ENCODE measurements around the gene APOA5.
"Not testable (repeated sequence)": the region's sequence is repeated elsewhere in the genome, so short reads cannot be mapped to it uniquely, and the experiment has no call there.

The APOA5 gene

DNA sequence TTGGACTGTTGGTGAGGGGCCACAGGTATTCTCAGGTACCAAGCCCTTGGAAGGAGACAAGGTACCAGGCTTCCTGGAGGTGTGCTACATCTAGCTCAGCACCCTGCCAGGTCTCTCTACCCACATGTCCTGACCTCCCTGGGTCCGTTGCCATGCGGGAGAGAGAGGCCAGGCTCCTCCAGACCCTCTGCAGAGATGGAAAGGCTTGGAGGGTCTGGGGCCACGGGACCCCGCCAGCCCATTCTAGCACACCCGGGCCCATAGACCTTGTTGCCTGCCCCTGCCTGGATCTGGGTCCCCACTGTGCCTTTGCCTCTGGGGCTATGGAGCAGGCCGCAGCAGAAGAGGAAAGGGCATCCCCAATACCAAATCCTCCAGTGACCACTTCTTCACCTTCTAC is 35.8 kb upstream of the APOA5 start:
- no peak for DNase-seq (ENCODE audit: low read depth in 2 of 2)

- no peak for DNase-seq (ENCODE audit: low read depth in 2 of 2)
Observed at GRCh38 chr11:116826751-116827431, 35.2 kb upstream of the APOA5 start.

GRCh38 chr11:116825854-116826750 is 34.4 kb upstream of the APOA5 start:
- DNase-seq (ENCODE audit: low read depth in 2 of 2): no peak

DNA sequence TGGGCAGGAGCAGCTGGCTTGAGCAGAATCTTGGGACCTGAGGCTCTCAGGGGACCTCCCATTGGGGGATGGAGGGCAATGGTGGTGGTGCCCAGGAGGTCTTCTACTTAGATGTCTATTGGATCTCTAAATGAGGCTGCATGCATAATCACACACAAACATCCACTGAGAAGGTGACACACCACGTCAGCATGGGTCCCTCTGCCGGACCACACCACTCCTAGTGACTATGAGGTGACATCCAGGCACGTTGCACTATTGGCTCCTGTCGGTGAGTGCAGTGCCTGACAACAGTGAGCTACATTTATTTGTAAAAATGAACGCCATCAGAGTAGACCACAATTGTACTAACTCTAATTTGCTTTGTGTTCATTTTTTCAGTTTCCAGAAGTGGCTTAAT is 33.8 kb upstream of the APOA5 start:
- no peak for DNase-seq (ENCODE audit: low read depth in 2 of 2)

- DNase-seq (ENCODE audit: low read depth in 2 of 2): no peak
Observed at GRCh38 chr11:116823031-116823843, 31.6 kb upstream of the APOA5 start, which contains the start of gene APOA4. Gene APOA4 (minus strand): TSS chr11:116823304. CDS start chr11:116823191, 113 bp downstream.

GRCh38 chr11:116822575-116822974 is 30.9 kb upstream of the APOA5 start:
- no peak for DNase-seq (ENCODE audit: low read depth in 2 of 2)

DNA sequence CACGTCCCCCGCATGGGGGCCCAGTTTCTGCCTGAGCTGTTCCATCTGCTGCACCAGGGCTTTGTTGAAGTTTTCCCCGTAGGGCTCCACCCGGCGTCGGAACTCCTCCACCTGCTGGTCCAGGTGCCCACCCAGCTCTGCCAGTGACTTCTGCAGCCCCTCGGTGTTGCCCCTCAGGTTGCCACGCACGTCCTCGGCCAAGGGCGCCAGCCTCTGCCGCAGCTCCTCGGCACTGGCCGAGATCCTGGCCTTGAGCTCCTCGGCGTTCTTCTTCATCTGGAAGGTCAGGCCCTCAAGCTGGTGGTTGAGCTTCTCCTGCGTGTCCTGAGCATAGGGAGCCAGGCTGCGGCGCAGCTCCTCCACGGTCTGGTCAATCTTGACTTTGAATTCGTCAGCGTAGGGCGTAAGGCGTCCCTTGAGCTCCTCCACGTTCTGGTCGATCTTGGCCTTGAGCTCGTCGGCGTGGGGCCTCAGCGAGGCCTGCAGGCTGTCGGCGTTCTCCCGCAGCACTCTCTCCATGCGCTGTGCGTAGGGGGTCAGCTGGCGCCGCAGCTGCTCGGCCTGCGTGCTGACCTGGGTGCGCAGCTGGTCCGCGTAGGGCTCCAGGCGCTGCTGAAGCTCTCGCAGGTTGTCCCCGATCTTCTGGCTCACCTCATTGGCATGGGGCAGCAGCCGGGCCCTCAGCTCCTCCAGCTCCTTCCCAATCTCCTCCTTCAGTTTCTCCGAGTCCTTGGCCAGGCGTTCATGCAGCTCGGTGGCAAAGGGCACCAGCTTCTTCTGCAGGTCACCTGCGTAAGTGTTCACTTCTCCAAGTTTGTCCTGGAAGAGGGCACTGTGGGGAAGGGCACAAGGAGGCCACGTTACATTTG is 29.6 kb upstream of the APOA5 start:
- no peak for DNase-seq (ENCODE audit: low read depth in 2 of 2)

DNA sequence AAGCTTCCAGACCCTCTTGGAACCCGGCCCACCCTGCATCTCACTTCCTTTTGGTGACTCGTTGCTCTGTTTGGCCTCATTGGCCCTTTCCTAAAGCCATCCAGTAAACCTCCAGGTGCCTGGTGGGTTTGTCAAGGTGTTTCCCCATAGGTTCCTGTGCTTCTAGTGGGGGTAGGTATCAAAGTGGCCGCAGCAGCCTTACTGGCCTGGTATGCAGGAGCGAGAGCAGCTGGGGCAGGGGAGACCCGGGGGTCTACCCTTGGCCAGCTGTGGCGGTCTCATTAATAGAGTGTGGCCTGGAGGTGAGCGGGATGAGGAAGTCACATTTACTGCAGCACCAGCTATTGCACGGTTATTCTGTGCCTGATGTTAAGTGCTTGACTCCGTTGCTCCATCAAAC is 27.4 kb upstream of the APOA5 start:
- DNase-seq (ENCODE audit: low read depth in 2 of 2): no peak

DNA sequence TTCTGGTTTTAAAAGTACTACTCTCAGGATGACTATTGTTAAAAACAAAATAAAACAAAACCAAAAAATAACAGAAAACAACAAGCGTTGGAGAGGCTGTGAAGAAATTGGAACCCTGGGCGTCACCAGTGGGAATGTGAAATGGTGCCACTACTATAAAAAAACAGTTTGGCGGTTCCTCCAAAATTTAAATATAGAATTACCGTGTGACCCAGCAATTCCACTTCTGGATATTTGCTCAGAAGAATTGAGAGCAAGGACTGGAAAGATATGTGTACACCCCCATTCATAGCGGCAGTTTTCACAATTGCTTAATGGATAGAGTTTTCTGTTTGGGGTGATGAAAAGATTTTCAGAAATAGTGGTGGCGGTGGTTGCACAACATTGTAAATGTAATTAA is 22.8 kb upstream of the APOA5 start:
- no peak for DNase-seq (ENCODE audit: low read depth in 2 of 2)

DNA sequence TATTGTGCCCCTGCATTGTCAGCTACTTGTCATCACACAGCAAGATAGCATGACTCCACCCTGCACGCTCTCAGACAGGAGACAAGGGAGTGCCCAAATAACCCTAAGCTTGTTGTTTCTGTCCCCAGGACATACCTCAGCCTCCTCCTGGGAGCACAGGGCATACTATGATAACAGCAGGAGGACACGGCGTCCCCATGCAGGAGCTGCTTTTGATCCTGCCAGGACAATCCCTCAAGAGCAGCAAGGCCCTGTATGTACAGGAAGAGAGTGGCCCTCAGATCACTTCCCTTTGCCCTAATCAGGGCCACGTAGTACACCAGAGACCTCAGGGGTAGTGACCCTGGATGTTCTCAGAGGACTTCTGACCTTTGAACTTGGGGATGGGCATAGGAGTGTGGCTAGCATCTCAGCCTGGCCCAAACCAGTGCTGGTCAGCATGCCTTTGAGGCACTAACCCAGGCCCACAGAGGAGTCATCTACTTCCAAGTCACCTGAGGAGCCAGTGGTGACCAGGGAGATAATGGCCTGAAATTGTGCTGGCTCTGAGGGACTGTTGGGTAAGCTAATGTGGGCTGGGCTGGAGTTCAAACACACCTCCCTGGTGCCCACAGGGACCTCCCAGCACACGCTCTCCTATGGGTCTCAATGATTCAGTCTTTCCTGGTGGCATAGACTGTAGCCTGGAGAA is 22.2 kb upstream of the APOA5 start:
- DNase-seq (ENCODE audit: low read depth in 2 of 2): no peak

GRCh38 chr11:116813170-116813569 is 21.5 kb upstream of the APOA5 start:
- no peak for DNase-seq (ENCODE audit: low read depth in 2 of 2)

GRCh38 chr11:116812109-116812508 is 20.4 kb upstream of the APOA5 start:
- no peak for DNase-seq (ENCODE audit: low read depth in 2 of 2)

GRCh38 chr11:116811194-116811593 is 19.5 kb upstream of the APOA5 start:
- DNase-seq (ENCODE audit: low read depth in 2 of 2): no peak

- DNase-seq (ENCODE audit: low read depth in 2 of 2): no peak
Observed at GRCh38 chr11:116808262-116809175, 16.8 kb upstream of the APOA5 start.

- no peak for DNase-seq (ENCODE audit: low read depth in 2 of 2)
Observed at GRCh38 chr11:116807601-116808261, 16.1 kb upstream of the APOA5 start.

- DNase-seq (ENCODE audit: low read depth in 2 of 2): no peak
Observed at GRCh38 chr11:116804001-116804400, 12.3 kb upstream of the APOA5 start.

- not testable (repeated sequence) for DNase-seq (ENCODE audit: low read depth in 2 of 2)
Observed at GRCh38 chr11:116801662-116802061, 10.0 kb upstream of the APOA5 start.

- no peak for DNase-seq (ENCODE audit: low read depth in 2 of 2)
Observed at GRCh38 chr11:116800610-116801009, 8.9 kb upstream of the APOA5 start.

DNA sequence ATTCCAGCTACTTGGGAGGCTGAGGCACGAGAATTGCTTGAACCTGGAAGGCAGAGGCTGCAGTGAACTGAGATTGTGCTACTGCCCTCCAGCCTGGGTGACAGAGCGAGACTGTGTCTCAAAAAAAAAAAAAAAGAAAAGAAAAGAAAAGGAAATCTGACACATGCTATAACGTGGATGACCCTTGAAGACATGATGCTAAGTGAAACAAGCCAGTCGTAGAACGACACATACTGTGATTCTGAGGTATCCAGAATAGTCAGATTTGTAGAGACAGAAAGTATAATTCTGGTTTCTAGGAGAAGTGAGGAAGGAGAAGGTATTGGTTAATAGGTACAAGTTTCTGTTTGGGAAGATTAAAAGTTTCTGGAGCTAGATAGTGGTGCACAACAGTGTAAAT is 6.7 kb upstream of the APOA5 start:
- DNase-seq (ENCODE audit: low read depth in 2 of 2): no peak
